Astrocyte of the cerebellum (primary cell): Measurements from ENCODE around the gene CHST13.

Experiments used
- DNase-seq: peaks from one replicate; pipeline ENCODE4 v3.0.0-alpha.2; 2011; ENCODE audit warnings: low read depth
- H3K4me3 ChIP-seq: 2 replicates; pipeline ENCODE4 v1.5.1; 2011; ENCODE audit warnings: mild to moderate bottlenecking, low read depth, low read length, moderate library complexity
- in situ Hi-C: cut with HindIII; loops from 2 replicates; pipeline ENCODE4 v1.10.0; 2017; ENCODE audit warnings: low sequenced_read_pairs
- TF ChIP-seq, protein P1 (sequence below): IDR thresholded peaks from 2 replicates; pipeline ENCODE4 v1.5.1; 2012; ENCODE audit warnings: low read length, low read depth, moderate library complexity, mild to moderate bottlenecking; ENCODE audit errors: missing control alignments

The CHST13 gene

DNA sequence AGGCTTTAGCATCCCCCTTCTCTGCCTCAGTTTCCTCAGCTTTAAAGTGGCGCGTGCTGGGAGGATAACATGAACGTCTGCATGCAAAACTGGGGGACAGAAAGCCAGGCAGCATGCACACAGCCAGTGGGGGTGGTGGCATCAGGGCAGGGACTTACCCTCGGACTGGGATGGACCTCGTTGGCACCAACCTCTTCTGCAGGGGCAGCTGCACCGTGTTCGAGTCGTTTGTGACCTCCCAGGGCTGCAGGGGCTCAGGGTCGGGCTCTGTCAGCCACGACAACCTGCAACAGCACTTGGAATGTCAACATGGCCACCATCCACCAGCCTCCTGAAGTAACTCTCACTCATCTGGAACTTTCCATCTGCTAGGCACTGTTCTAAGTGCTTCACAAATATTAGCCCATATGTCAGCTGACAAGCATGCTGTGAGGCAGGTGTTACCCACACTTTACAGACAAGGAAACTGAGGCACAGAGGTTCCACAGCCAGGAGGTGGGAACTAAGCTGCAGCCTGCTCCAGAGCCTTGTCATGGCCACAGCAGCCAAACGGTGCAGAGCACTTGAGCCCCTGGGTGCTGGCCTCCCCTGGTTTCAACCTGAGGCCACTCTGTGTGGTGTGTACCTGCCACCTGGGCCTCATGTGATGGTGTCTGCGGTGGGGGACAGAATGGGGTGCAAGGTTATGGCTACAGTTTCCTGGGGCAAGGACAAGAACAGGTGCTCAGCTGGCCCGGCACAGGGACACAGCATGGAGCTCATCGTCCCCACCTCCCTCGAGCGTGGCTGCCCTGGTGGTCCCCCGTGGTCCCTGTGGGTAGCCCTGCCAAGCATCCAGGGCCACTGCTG lies 28.1 kb downstream of the CHST13 start:
- in situ Hi-C loops, result no loop called here
- DNase-seq, result no peak
- no peak overlapping the region for H3K4me3 ChIP-seq
- TF ChIP-seq, protein P1, sequence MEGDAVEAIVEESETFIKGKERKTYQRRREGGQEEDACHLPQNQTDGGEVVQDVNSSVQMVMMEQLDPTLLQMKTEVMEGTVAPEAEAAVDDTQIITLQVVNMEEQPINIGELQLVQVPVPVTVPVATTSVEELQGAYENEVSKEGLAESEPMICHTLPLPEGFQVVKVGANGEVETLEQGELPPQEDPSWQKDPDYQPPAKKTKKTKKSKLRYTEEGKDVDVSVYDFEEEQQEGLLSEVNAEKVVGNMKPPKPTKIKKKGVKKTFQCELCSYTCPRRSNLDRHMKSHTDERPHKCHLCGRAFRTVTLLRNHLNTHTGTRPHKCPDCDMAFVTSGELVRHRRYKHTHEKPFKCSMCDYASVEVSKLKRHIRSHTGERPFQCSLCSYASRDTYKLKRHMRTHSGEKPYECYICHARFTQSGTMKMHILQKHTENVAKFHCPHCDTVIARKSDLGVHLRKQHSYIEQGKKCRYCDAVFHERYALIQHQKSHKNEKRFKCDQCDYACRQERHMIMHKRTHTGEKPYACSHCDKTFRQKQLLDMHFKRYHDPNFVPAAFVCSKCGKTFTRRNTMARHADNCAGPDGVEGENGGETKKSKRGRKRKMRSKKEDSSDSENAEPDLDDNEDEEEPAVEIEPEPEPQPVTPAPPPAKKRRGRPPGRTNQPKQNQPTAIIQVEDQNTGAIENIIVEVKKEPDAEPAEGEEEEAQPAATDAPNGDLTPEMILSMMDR, result no peak

DNA sequence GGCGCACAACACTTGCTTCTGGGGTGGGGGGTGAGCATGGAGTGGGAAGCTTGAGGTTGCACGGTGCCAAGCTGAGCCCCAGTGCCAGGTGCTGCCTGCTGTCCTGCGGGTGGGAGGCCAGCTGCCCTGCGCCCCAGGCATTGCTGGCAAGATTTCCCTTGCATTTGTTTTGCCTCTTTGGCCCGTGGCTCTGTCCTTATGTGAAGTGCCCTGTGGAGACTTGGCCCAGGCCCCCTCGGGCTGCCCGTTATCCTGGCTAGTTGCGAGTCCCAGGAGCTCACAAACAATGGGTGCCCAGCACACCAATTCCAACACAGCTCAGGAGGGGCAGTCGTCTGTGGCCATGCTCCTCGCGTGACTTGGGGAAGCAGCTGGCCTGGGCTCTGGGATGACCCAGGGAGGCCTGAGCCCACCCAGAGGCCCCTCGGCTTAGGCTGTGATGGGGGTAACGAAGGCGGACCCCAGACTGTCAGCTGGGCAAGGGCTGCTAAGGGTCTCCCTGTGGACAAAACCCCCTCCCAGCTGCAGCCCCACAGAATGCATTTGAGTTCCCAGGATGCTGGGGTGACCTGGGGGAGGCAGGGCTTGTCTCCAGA lies 28.8 kb downstream of the CHST13 start:
- TF ChIP-seq, protein P1, result no peak
- in situ Hi-C loops, result no loop called here
- no peak for DNase-seq
- no peak overlapping the region for H3K4me3 ChIP-seq

DNA sequence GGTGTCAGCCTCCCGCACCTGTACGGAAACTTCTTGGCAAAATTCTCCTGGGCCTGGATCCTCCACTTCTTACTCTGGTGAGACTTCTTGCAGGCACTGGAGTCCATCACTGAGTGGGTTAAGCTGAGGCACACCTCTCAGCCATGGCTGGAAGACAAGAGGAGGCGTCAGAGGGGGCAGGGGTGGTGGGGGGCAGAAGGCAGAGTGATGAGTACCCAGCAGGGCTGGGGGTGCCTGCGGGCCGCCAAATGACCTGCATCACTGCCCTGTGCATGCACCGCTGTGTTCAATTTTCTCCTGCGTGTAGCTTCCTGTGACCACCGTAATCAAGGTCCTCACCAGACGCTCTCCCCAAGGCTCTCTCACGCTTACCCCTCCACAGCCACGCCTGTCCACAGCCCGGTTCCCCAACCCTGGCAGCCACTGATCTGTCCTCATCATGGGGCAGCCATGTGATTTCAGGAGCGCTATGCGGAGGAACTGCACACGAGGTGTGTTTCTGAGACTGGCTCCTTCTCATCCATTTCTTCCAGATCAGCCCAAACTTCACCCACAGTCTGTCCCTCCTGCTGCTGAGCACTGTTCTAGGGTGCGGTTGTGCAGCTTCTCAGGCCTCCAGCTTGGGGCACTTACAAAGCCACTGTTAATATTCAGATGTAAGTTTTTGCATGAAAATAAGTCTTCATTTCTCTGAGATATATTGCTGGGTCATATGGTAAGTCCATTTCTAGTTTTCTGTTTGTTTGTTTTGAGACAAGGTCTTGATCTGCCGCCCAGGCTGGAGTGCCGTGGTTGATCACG lies 29.5 kb downstream of the CHST13 start:
- in situ Hi-C loops, result no loop called here
- DNase-seq, result no peak

DNA sequence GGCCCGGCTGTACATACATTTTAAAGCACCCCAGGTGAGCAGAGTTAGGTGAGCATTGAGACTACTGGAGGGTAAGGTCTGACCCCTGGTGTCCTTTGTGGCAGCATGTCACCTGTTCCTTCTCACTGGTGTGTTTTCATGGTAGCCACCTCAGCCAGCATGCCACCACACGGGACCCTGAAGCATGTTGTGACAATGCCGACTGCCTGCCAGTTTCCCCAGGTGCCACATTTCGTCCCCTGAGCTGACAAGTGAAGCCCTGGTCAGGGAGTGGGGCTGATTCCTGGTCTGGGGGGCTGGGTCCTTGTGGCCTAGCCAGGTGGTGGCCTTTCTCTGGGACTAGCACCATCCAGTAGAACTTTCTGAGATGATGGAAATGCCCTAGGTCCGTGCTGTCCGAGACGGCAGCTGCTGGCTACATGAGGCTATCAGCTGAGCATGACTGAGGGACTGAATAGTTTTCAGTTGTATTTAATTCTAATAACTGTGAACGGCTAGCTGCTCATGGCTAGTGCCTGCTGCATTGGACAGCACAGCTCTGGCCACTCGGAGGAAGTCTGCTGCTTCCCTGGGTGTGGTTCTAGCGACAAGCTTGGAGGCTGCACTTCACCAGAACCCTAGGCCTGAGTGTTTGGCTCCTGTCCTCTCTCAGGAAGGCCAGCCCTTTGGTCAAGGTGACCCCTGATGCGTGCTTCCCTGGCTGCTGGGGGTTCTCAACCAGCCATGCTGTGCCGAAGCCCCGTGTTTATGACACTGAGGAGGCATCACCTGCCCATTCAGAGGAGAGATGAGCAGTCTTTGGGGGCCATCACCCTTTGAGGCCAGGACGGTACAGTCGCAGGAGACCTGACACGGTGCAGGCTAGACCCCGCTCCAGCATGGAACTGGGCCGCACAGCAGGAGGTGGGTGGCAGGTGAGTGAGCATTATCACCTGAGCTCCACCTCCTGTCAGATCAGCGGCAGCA lies 30.9 kb downstream of the CHST13 start:
- no peak for DNase-seq
- TF ChIP-seq, protein P1, result no peak
- no peak overlapping the region for H3K4me3 ChIP-seq
- in situ Hi-C loops, result no loop called here

More for the DNA sequence above, 29.5 kb downstream of the CHST13 start:
- H3K4me3 ChIP-seq, result no peak overlapping the region
- TF ChIP-seq, protein P1, result no peak

DNA sequence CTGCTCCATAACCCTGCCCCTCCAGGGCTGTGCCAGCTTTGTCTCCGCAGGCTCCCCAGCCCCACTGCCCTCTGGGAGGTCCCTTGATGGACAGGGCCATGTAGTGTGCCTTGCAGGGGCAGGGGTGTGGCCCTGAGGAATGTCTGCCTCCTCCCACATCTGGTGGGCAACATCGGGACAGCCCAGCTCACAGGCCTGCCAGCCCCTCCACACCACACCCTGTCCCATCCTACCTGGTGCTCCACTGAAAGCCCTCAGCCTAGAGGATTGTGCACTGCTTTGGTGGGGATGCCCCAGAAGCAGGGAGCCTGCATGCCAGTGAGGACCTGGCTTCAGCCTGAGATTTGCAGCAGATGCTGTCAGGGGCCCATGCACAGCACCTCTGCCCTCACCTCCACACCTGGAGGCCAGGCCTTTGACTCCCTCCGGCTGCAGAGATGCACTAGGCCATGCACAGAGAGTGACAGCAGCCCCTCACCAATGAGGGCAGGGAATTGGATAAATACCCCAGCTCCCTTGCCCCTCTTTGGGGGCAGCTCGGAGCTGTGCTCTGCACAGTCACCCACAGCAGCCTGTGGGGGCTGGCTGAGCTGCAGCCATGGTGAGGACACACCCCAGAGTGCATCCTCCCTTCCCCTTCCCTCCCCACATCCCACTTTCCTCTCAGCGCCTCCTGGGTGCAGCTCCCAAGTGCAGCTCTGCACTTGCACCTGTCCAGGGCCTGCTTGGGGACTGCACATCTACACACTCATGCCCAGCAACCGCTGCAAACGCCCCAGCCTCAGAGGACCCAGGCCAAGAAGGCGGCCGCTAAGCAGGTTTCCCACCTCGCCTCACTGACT lies 32.1 kb downstream of the CHST13 start:
- no peak for DNase-seq
- TF ChIP-seq, protein P1, result no peak
- no peak overlapping the region for H3K4me3 ChIP-seq
- in situ Hi-C loops, result no loop called here
